Measurements from ENCODE around the gene VEPH1.

DNA sequence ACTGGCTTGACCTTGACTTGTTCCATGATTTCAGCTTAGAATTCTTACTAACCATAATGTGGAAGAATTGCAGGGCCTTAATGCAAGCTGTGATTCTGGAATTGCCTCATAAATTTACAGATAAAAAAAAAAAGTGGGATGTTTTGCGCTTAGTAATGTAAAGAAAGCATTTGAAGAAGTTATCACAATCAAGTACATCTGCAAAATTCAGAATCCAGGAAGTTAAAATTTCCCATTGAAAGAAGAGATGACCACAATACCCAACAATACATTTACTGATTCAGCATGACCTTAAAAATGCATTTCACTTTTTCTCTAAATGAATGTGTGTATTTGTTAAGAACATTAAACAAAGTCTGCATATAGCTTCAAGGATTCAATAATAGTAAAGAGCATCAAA, 278.2 kb downstream of the VEPH1 start:
- TF ChIP-seq, protein P1, sequence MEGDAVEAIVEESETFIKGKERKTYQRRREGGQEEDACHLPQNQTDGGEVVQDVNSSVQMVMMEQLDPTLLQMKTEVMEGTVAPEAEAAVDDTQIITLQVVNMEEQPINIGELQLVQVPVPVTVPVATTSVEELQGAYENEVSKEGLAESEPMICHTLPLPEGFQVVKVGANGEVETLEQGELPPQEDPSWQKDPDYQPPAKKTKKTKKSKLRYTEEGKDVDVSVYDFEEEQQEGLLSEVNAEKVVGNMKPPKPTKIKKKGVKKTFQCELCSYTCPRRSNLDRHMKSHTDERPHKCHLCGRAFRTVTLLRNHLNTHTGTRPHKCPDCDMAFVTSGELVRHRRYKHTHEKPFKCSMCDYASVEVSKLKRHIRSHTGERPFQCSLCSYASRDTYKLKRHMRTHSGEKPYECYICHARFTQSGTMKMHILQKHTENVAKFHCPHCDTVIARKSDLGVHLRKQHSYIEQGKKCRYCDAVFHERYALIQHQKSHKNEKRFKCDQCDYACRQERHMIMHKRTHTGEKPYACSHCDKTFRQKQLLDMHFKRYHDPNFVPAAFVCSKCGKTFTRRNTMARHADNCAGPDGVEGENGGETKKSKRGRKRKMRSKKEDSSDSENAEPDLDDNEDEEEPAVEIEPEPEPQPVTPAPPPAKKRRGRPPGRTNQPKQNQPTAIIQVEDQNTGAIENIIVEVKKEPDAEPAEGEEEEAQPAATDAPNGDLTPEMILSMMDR (conservative IDR thresholded peaks at IDR 0.05 in 1 of 2, IDR thresholded peaks at IDR 0.05 in 1 of 2; ENCODE audit: extremely low read depth in 1 of 2, insufficient read depth in 1 of 2, low read depth in 1 of 2, low read length in 2 of 2): no peak
- no peak for TF ChIP-seq EZH2 (IDR thresholded peaks at IDR 0.05; ENCODE audit: borderline replicate concordance, low read length)
